NCI-H524 (cell line): ENCODE data around the gene RXRA.
"Not testable (repeated sequence)": the region's sequence is repeated elsewhere in the genome, so short reads cannot be mapped to it uniquely, and the experiment has no call there.

Source experiments
- DNase-seq, 2 experiments: peaks; one replicate each; lab custom pipeline; 2025; lab: John Stamatoyannopoulos, UW

RXRA gene

DNA sequence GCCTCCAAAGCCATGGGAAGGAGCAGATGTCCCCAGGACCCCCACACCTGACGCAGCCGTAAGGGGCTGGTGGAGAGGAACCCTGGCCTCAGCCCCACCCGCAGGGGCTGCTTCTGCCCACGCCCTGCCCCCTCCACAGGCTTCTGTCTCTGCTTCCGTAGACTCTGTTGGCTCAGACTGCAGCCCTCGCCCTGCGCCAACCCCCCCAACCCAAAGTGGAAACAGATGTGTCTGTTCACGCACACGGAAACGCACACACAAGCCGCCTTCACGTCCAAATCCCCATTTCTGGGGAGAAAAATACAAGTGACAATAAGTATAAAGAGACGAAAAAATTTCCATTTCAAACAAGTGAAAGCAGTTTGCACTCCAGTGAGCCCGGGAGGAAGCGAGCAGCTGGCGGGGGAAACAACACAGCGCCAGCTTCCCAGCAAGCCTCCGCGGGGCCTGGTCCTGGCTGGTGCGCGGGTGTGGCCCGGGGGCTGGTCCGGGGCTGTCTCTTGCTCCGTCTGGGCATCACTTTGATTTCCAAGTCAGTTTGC lies 32.6 kb upstream of the RXRA start:
- DNase-seq = no peak

DNA sequence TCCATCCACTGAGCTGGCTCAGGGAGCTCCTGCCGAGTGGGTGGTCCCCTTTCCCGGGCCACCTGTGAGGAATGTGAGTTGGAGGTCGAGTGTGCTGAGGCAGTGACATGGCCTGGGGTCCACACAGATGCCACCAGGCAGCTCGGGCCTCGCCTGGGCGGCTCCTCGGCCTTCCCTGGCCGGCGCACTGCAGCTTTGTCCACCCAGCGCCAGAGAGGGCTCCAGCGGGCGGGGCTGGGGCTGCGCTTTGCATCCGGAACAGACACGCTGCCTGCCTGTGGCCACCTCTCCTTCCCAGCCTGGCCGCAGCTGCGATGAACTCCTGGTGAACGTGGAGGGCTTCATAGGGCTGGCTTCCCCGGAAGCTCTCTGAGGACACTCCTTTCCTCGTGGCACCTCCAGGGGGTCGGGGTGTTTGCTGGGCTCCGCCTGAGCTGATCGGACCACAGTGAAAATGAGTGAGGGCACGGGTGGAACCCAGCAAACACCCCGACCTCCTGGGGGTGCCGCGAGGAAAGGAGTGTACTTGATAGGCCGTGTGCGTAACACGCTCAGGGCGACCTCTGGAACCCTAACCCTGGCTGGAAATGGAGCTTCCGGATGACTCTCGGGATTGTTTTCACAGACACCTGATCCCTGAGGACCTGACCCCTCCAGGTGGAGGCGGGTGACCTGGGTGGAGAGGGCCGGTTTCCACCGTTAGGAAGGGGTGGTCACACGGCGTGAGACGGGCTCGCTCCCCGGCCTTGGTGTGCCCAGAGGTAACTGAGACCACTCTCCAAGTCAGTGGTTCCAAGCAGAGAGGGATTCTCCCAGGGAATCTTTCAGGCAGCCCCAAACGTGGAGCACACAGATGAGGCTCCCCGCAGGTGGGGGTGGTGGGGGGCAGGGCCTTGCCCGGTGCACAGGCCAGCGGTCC lies 31.8 kb upstream of the RXRA start:
- no peak for DNase-seq

DNA sequence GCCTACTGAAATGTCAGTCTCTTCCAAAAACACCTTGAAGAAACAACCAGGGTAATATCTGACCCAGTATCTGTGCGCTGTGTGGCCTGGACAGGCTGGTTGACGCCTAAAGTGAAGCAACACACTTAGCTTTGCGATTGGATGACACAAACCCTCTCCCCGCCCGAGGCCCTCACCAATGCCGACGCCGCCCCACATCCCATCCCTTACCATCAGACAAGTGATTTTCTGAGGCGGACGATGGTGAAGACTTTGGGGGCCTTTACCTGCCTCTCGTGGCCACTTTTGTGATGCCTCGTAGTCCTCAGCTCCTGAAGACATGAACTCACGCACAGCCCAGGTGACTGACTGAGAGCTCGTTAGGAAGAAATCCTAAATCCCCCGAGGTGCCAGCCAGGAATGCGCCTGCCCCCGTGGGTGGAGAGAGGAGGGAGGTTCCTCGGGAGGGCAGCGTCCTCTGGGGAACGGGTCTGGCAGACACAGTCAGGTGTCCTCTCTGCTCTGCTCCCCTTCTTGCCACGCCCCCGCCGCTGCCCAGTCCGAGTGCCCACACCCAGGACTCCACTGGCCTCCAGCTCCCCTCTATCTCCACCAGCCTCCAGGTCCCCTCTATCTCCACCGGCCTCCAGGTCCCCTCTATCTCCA lies 31.0 kb upstream of the RXRA start:
- no peak for DNase-seq

DNA sequence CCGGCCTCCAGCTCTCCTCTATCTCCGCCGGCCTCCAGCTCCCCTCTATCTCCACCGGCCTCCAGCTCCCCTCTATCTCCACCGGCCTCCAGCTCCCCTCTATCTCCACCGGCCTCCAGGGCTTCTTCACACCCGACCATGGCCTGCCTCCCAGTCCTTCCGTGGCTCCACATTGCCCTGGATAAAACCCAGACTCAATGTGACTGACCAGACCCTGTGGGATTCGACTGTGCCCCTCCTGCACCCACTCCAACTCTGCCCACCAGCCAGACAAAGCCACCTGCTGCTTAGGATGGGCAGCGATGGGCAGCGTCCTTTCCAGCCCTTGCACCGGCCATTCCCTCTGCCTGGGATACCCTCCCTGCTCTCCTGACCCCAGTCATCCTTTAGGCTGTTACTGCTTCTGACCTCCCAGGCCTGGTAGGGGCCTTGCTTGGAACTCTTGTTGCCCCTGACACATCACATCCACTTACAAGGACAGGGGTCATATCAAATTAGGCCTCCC lies 30.5 kb upstream of the RXRA start:
- DNase-seq = no peak

DNA sequence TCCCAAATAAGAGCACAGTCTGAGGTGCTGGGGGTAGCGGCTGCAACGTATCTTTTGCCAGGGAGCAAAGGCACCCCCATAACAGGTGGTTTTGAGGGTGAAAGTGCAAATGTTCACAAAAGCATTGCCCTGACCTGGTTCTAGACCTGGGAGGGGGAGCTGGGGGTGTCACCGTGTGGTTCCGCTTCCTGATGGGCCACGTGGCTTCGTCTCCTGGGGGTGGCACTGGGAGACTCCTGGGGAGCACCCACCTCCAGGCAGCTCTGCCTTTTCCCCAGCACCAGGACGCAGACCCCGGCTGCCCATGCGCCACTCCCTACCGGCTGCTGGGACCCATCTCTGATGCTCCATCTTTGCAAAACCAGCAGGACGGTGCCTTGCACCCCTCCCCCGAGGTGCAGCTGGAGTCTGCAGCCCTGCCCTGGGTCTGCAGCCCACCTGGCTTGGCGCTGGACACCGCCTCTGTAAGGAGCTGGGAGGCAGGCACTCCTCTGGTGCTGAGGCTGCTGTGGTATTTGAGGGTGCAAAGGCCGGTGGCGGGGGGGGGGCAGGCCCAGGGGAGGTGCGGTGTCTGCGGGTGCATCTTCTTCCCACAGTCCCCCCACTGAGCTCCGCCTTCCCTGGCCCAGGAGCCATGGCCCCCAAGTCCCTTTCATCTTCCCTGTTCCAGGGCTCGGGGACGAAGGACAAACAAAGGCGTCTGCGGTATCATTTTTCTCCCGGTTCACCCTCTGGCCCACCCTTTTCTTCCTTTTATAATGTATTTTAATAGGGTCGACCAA lies 29.8 kb upstream of the RXRA start:
- no peak for DNase-seq

DNA sequence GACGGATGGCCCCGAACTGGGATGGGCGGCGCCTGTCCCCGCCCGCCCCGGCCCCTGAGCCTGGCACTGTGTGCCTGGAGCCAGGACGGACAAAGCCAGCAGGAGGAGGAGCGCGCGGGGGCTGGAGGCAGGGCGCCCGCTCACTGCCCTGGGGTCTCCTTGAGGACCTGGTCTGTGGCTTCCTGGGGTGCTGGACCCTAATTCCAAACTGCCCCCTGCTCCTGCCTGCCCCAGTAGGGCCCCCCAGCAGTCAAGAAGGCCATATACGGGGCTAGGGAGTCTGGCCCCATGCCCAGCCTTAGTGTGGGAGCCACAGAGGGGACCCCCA lies 29.2 kb upstream of the RXRA start:
- DNase-seq = no peak

DNA sequence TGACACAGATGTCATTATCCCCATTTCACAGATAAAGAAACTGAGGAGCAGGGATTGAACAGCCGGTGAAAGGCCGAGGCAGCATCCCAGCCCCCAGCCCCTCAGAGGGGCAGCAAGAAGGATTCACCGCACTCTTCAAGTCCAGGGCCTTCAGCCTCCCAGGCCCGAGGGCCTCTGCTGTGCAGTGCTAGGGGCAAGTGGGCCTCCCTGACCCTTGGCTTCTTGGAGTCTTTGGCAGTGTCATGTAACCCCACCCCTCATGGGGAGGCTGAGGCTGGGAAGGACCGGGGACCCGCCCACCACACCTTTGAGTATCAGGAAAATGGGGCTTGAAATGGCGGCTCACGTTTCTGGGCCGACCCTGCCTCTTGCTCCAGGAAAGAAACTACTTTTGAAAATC lies 28.7 kb upstream of the RXRA start:
- DNase-seq = no peak

DNA sequence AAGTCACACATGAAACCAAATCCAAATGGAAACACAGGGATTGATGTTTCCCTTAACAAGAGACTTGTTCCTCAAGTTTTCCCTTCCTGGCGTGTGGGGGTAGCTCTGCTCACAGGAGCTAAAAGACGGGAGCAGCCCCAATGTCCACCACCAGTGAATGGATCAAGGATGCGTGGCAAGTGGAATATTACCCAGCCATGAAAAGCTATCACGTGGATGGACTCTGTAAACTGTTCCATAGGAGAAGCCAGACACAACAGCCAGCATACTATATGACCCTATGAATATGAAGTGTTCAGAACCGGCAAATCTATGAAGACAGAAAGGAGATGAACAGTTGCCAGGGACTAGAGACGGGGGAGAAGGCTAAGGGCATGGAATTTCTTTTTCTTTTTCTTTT lies 28.3 kb upstream of the RXRA start:
- no peak for DNase-seq

DNA sequence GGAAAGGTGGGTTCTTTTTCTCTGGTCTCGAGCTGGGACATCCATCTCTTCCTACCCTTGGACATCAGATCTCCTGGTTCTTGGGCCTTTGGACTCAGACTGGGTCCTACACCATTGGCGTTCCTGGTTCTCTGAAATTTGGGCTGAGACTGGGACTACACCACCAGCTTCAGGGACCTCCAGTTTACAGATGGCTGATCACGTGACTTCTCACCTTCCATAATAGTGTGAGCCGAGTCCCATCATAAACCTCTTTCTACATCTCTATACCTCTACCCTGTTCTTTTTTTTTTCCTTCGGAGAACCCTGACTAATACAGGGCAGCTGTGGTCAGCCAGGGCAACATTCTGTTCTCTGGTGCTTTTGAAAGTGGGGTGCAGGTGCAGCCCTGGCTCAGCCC lies 27.2 kb upstream of the RXRA start:
- no peak for DNase-seq

DNA sequence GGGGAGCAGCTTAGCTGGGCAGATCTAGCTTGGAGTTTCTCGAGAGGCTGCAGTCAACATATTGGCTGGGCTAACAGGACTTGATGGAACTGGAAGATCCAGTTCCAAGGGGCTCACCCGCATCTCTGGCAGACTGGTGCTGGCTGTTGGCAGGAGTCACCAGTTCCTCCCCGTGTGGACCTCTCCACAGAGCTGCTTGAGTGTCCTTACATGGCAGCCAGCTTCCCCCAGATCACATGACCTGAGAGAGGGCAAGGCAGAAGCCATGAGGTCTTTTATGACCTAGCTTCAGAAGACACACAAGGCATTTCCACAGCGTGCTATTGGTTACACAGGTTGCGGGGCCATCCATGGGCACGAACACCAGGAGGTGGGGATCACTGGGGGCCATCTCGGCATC lies 26.4 kb upstream of the RXRA start:
- DNase-seq = no peak

DNA sequence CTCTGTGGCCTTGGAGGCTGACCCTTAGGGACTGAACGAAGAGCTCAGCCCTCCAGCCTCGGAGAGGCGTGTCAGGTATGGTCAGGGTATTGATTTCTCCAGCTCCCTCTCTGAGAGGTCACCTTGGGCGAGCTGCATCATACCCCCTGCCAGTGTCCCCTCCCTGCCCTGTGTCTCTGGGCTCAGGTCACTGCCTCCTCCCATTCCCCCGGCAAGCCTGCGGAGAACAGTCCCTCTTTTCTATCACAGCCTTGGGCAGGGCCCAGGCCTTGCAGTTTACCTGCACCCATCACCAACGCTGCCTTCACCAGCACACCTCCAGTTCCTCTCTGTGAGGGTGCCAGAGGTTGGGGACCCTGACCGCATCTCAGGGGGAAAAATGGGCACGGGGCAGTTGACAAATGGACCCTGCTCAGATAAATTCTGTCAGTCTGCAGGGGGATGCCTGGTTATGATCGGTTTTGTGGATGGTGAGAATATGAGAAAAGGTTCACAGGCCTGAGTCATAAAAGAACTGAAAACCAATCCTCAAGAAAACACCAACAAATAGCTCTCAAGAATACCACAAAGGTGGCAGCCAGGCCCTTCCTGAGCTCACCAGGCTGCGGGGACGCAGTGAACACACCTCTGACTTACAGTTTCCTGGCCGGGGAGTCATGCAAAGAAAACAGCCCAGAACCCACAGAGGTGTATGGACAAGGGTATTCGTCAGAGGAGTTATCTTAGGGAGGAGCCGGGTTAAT lies 24.7 kb upstream of the RXRA start:
- no peak for DNase-seq

DNA sequence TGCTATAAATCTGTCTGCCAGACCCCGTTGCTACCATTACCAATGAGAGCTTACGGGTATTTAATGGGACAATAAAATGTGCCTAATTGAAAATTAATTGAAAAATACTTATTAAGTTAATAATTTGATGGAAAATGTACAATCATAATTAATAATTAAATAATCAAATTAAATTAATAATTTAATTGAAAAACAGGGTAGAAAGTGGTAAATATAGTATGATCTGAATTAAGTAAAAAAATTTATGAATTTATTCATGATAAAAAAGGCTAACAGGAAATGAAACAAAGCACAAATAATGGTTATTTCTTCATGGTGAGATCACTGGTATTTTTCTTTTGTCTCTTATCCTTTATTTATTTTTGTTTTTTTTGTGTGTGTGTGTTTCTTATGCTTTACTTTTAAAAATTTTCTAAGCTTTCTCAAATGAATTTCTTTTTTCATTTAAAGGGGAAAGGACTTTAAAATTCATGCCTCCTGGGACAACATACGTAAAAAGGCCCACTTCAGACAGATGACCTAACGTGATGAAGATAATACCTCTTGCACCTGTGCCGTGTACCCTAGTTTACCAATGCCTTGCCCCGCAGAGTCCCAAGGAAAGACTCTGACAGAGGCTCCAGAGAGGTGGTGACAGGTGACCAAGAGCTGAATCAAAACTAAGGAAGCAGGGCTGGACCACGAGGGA lies 24.0 kb upstream of the RXRA start:
- no peak for DNase-seq

DNA sequence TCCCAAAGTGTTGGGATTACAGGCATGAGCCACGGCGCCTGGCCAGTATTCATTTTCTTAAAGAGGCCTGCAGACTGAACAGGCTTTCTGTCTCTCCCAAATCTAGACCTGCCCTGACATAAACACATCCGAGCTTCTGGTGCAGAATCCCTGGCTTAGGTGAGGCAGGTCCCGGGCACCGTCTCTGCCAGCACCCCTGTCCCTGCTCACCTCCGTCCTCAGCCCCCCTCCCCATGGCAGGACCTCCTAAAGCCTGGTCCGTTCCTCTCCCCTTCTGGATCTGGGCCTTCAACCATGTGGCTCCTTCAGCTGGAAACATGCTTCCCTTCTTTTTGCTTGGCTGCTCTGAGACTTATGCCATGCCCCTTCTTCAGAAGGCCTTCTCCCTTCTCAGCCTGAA lies 22.7 kb upstream of the RXRA start:
- DNase-seq = no peak

DNA sequence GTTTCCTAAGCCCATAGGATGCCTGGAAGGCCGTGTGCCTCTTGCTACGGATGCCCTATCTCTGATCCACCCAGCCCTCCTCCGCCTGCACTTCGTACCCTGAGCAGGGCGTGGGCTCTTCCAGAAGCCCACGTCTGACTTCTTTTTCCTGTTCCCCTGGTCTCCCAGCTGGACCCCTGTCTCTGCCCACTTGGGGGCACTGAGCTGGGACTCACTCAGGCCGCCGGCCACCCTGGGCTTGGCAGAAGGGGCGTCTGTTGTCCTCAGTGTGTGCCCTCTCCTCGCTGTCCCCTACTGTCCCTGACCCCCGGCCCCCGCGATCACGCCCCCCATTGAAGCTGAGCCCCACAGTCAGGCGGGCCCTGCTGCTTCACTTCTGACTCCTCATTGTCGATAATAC lies 22.0 kb upstream of the RXRA start:
- no peak for DNase-seq

DNA sequence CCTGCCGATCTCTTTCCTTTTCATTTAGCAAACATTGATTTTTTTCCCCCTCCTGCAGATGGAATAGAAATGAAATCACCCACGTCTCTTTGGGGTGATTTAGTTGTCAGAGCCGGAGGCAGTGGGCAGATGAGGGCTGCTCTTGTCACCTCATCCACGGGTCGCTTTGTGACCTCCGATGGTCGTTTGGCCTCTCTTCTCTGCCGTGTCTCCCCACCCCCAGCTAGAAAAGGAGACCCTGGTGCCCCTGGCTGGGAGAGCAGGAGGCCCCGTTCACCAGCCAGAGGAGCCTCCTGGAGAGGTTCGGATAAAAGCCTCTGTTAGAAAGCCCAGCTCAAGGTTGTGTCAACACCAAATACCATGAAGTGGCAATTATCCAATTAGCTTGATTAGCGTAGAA lies 21.6 kb upstream of the RXRA start:
- DNase-seq = peak; percentile 90 to 95

DNA sequence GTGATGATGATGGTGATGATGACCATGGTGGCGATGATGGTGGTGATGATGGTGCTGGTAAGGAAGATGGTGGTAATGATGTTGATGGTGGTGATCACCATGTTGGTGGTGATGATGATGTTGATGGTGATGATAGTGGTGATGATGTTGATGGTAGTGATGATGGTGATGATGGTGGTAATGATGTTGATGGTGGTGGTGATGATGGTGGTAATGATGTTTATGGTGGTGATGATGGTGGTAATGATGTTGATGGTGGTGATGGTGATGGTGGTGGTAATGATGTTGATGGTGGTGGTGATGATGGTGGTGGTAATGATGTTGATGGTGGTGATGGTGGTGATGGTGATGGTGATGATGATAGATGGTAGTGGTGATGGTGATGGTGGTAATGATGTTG lies 20.7 kb upstream of the RXRA start:
- no peak for DNase-seq

DNA sequence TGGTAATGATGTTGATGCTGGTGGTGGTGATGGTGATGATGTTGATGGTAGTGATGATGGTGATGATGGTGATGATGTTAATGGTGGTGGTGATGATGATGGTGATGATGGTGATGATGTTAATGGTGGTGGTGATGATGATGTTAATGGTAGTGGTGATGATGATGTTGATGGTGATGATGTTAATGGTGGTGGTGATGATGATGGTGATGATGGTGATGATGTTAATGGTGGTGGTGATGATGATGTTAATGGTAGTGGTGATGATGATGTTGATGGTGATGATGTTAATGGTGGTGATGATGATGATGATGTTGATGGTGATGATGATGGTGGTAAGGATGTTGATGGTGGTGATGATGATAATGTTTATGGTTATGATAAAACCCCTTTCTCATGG lies 20.2 kb upstream of the RXRA start:
- not testable (repeated sequence) for DNase-seq

DNA sequence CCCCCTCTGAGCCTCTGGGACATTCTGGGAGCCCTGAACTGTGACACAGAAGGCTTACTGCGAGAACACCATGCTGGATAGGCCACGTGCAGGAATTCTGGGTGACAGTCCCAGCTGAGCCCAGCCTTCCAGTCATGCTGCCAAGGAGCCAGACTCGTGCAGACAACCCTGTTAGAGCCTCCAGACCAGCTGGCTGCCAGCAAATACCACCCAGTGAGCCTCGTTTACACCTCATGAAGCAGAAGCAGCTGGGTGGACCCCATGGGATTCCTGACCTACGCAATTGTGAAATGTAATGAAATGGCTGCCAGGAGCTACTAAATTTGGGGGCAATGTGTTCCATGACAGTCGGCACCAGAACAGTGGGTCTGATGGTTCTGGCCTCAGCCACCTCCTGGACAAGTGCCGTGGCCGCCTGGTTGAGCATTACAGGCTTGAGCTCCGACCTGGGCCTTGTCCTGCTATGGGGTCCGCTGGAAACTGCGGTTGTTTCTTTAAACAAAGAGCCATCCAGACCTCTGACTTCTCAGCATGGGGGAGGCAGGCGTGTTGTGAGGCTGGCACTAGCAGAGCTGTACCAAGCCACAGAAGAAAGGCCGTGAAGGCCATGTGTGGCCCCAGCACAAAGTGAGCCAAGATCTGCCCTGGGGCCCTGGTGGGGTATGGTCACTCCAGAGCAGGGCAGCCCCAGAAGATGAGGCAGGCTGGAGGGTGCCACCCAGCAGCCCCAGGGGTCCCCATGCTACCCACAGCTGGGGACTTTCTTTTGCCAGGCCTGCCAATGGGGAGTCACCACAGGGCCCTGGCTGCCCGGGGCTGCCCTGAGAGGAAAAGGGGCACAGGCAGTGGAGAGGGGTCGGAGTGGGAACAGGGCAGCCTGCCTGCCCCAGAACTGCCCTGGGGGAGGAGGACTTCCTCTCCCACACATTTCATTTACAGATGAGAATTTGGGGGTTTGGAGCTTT lies 19.3 kb upstream of the RXRA start:
- no peak for DNase-seq

DNA sequence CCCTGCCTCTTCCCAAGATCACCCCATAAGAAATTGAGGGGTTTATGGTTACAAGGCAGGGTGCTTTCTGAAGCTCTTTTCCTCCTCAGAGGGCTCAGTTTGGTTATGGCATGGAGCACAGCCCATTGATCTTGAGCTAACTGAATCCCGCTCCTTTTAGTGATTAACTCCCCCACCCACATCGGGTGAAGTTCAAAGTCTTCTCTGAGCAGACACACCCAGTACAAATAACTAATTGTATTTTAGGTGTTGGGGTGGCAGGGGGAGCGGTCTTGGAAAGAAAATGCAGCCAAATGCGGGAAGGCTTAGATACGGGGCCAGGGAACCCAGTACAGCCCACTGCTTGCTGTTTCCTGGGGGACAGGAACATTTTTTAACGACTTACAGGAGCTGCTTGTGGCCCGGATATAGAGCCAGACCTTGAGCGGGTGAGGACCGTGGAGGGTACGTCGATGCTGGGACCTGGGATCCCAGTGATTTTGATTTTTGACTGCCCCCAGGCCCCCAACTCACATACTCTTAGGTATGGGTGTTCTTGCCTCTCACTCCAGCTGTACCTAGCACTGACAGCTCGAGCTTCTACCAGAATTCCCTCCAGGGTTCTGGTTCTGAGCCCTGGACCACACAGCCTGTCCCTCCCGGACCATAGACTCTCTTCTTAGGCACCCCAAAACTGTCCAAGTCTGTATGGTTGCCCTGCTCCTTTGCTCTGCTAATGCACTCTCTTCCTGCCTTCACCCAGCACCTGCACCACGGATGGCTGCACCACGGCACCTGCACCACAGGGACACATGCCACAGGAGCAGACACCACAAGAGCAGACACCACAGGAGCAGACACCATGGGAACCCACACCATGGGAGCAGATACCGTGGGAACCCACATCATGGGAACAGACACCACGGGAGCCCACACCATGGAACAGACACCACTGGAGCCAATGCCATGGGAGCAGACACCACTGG lies 18.3 kb upstream of the RXRA start:
- no peak for DNase-seq
